ENCODE measurements around the gene NR2F1-AS1.
"Not testable (repeated sequence)": the region's sequence is repeated elsewhere in the genome, so short reads cannot be mapped to it uniquely, and the experiment has no call there.

NR2F1-AS1 gene

DNA sequence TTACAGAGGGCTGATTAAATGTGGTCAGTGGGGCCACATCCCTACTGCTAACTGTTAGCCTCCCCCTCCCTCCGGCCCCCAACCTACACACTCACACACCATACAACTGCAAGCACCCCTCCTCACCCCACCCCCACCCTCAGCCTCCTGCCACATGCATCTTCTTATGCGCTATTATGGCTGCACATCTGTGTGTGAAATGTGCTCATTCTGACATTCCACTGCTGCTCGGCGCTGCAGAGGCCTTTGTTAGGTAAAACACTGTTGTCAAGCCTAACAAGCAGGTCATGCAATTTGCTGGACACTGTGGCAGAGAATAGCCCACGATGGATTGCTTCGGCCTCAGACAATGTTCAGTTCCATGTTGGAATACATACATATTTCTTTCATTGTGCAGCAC is 173.6 kb downstream of the NR2F1-AS1 start:
- no peaks in the 10 kb centered on the region for H3K36me3 Mint-ChIP-seq
- ATAC-seq (replicated peaks) (no peak), DNase-seq (no peak)
- H3K4me3 Mint-ChIP-seq, result no peak overlapping the region
- no peaks in the 10 kb centered on the region for H3K4me1 Mint-ChIP-seq
- no peaks in the 10 kb centered on the region for H3K27me3 Mint-ChIP-seq
- H3K9me3 Mint-ChIP-seq, result no peaks in the 10 kb centered on the region
- H3K27ac Mint-ChIP-seq, result no peak overlapping the region

GRCh38 chr5:93406971-93407401 is 174.0 kb downstream of the NR2F1-AS1 start:
- Mint-ChIP-seq H3K27me3 (no peaks in the 10 kb centered on the region), H3K36me3 (no peaks in the 10 kb centered on the region), H3K9me3 (no peaks in the 10 kb centered on the region), H3K4me3 (no peak overlapping the region), H3K4me1 (no peaks in the 10 kb centered on the region), H3K27ac (no peak overlapping the region)
- DNase-seq, result no peak
- no peak for ATAC-seq (replicated peaks)

- DNase-seq (no peak), ATAC-seq (replicated peaks) (no peak)
- Mint-ChIP-seq H3K27ac (no peak overlapping the region), H3K9me3 (peaks cover 0 to 2% of the 10 kb centered on the region in 2 donors), H3K4me3 (no peak overlapping the region), H3K36me3 (no peaks in the 10 kb centered on the region), H3K27me3 (peaks cover 0 to 5% of the 10 kb centered on the region in 2 donors), H3K4me1 (no peaks in the 10 kb centered on the region)
Observed at GRCh38 chr5:93404246-93404645, 176.8 kb downstream of the NR2F1-AS1 start.

DNA sequence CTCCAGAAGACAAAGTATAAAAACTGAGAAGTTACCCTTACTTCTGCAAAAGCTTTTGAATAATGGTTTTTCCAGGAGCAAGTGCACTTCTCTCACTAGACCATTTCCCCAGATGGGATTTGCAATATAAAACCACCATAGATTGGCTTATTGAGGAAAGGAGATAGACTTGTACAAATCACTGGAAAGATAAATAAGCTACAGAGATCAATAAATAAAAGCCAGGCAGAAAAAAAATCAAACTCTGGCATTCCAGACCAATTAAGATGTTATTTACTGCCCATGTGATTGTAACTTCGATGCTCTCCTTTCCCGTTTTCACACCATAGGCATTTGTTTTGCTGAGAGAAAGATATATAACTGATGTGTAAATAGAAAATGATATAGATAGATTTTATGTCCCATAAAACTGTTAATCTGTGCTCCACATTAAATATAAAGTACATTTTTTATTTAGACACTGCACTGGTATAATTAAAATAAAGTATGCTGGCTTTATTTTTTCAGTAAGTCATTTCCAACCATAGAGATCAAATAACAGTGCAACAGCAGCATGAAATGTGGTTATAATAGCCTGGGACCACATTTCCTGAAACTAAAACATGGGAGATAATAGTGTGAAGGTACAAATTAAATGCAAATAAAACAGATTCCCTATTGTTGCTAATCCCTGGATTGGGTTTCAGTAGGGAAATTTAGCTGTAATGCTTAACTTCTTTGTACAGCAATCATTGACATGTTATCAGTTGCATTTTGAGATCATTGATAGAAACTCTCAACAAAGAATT is 177.7 kb downstream of the NR2F1-AS1 start:
- DNase-seq (no peak), ATAC-seq (replicated peaks) (no peak)
- no peak overlapping the region for H3K4me3 Mint-ChIP-seq
- H3K27ac Mint-ChIP-seq, result no peak overlapping the region
- H3K36me3 Mint-ChIP-seq, result no peaks in the 10 kb centered on the region
- peaks cover 0 to 2% of the 10 kb centered on the region in 2 donors for H3K9me3 Mint-ChIP-seq
- H3K4me1 Mint-ChIP-seq, result no peaks in the 10 kb centered on the region
- peaks cover 0 to 5% of the 10 kb centered on the region in 2 donors for H3K27me3 Mint-ChIP-seq

- DNase-seq (no peak), ATAC-seq (replicated peaks) (no peak)
- Mint-ChIP-seq H3K4me3 (no peak overlapping the region), H3K27me3 (peaks cover 0 to 5% of the 10 kb centered on the region in 2 donors), H3K9me3 (peaks cover 3 to 7% of the 10 kb centered on the region in 2 donors), H3K27ac (no peak overlapping the region), H3K4me1 (no peaks in the 10 kb centered on the region), H3K36me3 (no peaks in the 10 kb centered on the region)
Observed at GRCh38 chr5:93402451-93402850, 178.6 kb downstream of the NR2F1-AS1 start.

- ATAC-seq (replicated peaks), result no peak
- no peaks in the 10 kb centered on the region for H3K4me1 Mint-ChIP-seq
- DNase-seq, result no peak
- no peak overlapping the region for H3K4me3 Mint-ChIP-seq
- H3K36me3 Mint-ChIP-seq, result no peaks in the 10 kb centered on the region
- H3K27ac Mint-ChIP-seq, result no peak overlapping the region
- H3K9me3 Mint-ChIP-seq, result peaks cover 3 to 7% of the 10 kb centered on the region in 2 donors
- H3K27me3 Mint-ChIP-seq, result peaks cover 0 to 5% of the 10 kb centered on the region in 2 donors
Observed at GRCh38 chr5:93401634-93402213, 179.3 kb downstream of the NR2F1-AS1 start.

DNA sequence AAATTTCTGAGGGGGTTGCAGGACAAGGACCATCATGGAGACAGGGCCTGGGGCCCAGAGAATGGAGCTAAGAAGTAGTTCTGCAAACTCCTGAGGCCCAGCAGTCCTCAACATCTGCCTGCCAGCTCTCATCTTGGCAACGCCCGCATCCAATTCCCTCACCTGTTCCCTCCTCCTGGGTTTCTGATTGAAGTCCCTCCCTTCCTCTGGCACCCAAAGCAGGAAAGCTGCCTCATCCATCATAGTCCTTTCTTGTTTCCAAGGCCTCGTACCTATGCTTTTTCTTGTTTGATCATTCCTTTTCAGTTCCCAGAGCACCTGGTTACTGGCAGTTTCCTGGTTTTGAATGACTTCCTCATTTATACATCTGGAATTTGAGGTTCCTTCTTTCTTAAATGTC is 181.3 kb downstream of the NR2F1-AS1 start:
- H3K36me3 Mint-ChIP-seq, result no peaks in the 10 kb centered on the region
- ATAC-seq (replicated peaks), result no peak
- no peak for DNase-seq
- H3K9me3 Mint-ChIP-seq, result peaks cover 3 to 10% of the 10 kb centered on the region in 2 donors
- no peak overlapping the region for H3K27ac Mint-ChIP-seq
- no peak overlapping the region for H3K4me3 Mint-ChIP-seq
- no peaks in the 10 kb centered on the region for H3K4me1 Mint-ChIP-seq
- peaks cover 0 to 5% of the 10 kb centered on the region in 2 donors for H3K27me3 Mint-ChIP-seq

GRCh38 chr5:93395971-93396379 is 185.0 kb downstream of the NR2F1-AS1 start:
- Mint-ChIP-seq H3K4me3 (no peak overlapping the region), H3K9me3 (peaks cover 11 to 14% of the 10 kb centered on the region in 2 donors), H3K4me1 (no peaks in the 10 kb centered on the region), H3K27me3 (peaks cover 0 to 5% of the 10 kb centered on the region in 2 donors), H3K36me3 (no peaks in the 10 kb centered on the region), H3K27ac (no peak overlapping the region)
- ATAC-seq (replicated peaks) (no peak), DNase-seq (no peak)

DNA sequence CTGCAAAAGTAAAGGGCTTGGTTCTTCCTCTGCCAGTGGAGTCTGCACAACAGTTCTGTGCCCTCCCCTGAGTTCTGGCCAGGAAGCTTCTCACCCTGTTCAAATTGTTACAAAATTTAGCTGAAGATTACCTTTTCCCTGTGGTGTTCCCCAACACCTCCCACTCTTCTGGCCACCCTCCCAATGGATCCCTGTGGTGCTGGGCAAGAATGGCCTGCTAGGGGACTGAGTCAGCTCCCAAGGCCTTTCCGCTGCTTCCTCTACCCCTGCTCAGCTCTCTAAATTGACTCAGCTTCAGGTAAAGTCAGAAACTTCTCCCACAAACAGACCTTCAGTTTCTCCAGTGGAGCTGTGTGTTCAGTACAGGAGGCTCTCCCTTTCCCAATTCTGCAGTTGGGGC is 186.0 kb downstream of the NR2F1-AS1 start:
- Mint-ChIP-seq H3K36me3 (no peaks in the 10 kb centered on the region), H3K27me3 (peaks cover 0 to 3% of the 10 kb centered on the region in 2 donors), H3K9me3 (peaks cover 11 to 12% of the 10 kb centered on the region in 2 donors), H3K4me3 (no peak overlapping the region), H3K27ac (no peak overlapping the region), H3K4me1 (no peaks in the 10 kb centered on the region)
- DNase-seq (no peak), ATAC-seq (replicated peaks) (no peak)

DNA sequence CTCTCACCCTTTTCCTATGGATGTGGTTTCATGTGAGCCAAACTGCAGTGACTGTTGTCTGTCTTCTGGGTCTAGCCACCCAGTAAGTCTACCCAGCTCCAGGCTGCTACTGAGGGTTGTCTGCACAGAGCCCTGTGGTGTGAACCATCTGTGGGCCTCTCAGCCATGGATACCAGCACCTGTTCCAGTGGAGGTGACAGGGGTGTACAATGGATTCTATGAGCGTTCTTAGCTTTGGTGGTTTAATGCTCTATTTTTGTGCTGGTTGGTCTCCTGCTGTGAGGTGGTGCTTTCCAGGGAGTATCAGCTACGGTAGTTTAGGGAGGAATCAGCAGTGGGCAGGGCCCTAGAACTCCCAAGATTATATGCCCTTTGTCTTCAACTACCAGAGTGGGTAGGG is 186.7 kb downstream of the NR2F1-AS1 start:
- Mint-ChIP-seq H3K9me3 (peaks cover 11% of the 10 kb centered on the region in 2 donors), H3K27me3 (no peaks in the 10 kb centered on the region), H3K27ac (no peak overlapping the region), H3K36me3 (no peaks in the 10 kb centered on the region), H3K4me1 (no peaks in the 10 kb centered on the region), H3K4me3 (no peak overlapping the region)
- no peak for DNase-seq
- no peak for ATAC-seq (replicated peaks)

DNA sequence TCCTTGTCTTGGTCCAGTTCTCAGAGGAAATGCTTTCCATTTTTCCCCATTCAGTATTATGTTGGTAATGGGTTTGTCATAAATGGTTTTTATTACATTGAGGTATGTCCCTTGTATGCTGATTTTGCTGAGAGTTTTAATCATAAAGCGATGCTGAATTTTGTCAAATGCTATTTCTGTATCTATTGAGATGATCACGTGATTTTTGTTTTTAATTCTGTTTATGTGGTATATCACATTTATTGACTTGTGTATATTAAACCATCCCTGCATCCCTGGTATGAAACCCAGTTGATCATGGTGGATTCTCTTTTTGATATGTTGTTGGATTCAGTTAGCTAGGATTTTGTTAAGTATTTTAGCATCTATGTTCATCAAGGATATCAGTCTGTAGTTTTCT is 189.8 kb downstream of the NR2F1-AS1 start:
- not testable (repeated sequence) for H3K27me3 Mint-ChIP-seq; H3K27ac Mint-ChIP-seq; ATAC-seq (replicated peaks); H3K36me3 Mint-ChIP-seq; H3K4me1 Mint-ChIP-seq; DNase-seq; H3K4me3 Mint-ChIP-seq; H3K9me3 Mint-ChIP-seq

- H3K4me1 Mint-ChIP-seq, result no peaks in the 10 kb centered on the region
- H3K27ac Mint-ChIP-seq, result no peak overlapping the region
- no peak for DNase-seq
- no peak overlapping the region for H3K4me3 Mint-ChIP-seq
- no peaks in the 10 kb centered on the region for H3K27me3 Mint-ChIP-seq
- H3K36me3 Mint-ChIP-seq, result no peaks in the 10 kb centered on the region
- ATAC-seq (replicated peaks), result no peak
- H3K9me3 Mint-ChIP-seq, result peaks cover 0 to 4% of the 10 kb centered on the region in 2 donors
Observed at GRCh38 chr5:93385655-93386054, 195.4 kb downstream of the NR2F1-AS1 start.

DNA sequence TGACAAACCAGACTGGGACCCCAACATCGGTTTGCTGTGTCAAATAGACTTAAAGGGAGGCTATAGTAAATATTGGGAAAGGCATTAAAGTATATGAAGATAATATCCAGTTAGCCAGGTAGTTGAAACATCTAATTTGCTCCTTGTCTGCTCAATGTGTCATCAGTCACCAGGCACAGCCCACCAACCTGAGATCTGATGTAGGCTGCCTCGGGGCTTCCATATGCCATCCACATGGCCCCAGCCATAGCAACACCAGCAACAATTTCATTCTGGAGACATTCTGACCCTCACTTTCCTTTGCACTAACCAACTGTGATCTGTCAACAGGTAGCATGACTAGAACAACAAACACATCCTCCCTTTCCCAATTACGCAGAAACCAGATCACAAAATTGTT is 196.0 kb downstream of the NR2F1-AS1 start:
- no peaks in the 10 kb centered on the region for H3K27me3 Mint-ChIP-seq
- H3K9me3 Mint-ChIP-seq, result peaks cover 0 to 5% of the 10 kb centered on the region in 2 donors
- H3K36me3 Mint-ChIP-seq, result no peaks in the 10 kb centered on the region
- H3K4me3 Mint-ChIP-seq, result no peak overlapping the region
- DNase-seq (no peak), ATAC-seq (replicated peaks) (no peak)
- H3K4me1 Mint-ChIP-seq, result no peaks in the 10 kb centered on the region
- H3K27ac Mint-ChIP-seq, result no peak overlapping the region

GRCh38 chr5:93384026-93384425 is 197.0 kb downstream of the NR2F1-AS1 start:
- no peaks in the 10 kb centered on the region for H3K36me3 Mint-ChIP-seq
- ATAC-seq (replicated peaks), result no peak
- H3K27me3 Mint-ChIP-seq, result no peaks in the 10 kb centered on the region
- H3K4me1 Mint-ChIP-seq, result no peaks in the 10 kb centered on the region
- peaks cover 0 to 3% of the 10 kb centered on the region in 2 donors for H3K9me3 Mint-ChIP-seq
- no peak overlapping the region for H3K27ac Mint-ChIP-seq
- H3K4me3 Mint-ChIP-seq, result no peak overlapping the region
- DNase-seq, result no peak

GRCh38 chr5:93382188-93382825 is 198.7 kb downstream of the NR2F1-AS1 start:
- Mint-ChIP-seq H3K36me3 (no peaks in the 10 kb centered on the region), H3K4me1 (no peaks in the 10 kb centered on the region), H3K27ac (no peak overlapping the region), H3K4me3 (no peak overlapping the region), H3K27me3 (no peaks in the 10 kb centered on the region), H3K9me3 (peaks cover 0 to 2% of the 10 kb centered on the region in 2 donors)
- no peak for DNase-seq
- ATAC-seq (replicated peaks), result no peak

All from stimulated activated naive B cell treated with anti-CD40 and anti-IgM and Interleukin-4, amounts not matched to agents 10 μg/mL and 1 μg/mL and 100 μg/mL, for 72 hours (primary cell).